Naive thymus-derived CD4-positive, alpha-beta T cell (primary cell): ENCODE data around the gene ACP1. TPM values are rescaled to one million over a fixed set of nuclear protein-coding genes. Genes with fewer than 3 reads are reported as not detected.
A peak's percentile ranks its signal among the peaks of the same experiment; 100 is the strongest.

Source experiments
- ATAC-seq: fragments of 150-1000 bp; cut with Tn5 transposase; 2 replicates; pipeline ENCODE4 v1.10.0; 2021; ENCODE audit warnings: mild to moderate bottlenecking, moderate library complexity
- CTCF ChIA-PET: fragments of 350-600 bp; sonication (Branson Sonifier 250); formaldehyde crosslinking; loops from one replicate; lab custom pipeline; 2021; ENCODE audit warnings: antibody characterized with exemption; lab: Charles Lee
- POLR2A ChIA-PET: fragments of 350-600 bp; sonication (Branson Sonifier 250); formaldehyde crosslinking; loops from one replicate; lab custom pipeline; 2021; ENCODE audit warnings: antibody characterized with exemption, inconsistent platforms; lab: Charles Lee
- DNase-seq, 9 donors: peaks; one replicate each; pipeline versions ENCODE4 v3.0.0 to v3.0.0-alpha.2; 2020 to 2022; ENCODE audit warnings: mixed read lengths in 1 of 9
- H3K27ac ChIP-seq: one replicate; pipeline ENCODE4 v1.7.0; 2013; ENCODE audit warnings: mild to moderate bottlenecking, low read depth, low read length, moderate library complexity
- H3K27me3 ChIP-seq, 2 donors: one replicate each; pipeline ENCODE4 v1.7.0; 2013; ENCODE audit warnings: low read length in 2 of 2, mild to moderate bottlenecking in 2 of 2, moderate library complexity in 2 of 2; ENCODE audit not compliant: control insufficient read depth in 2 of 2, insufficient read depth in 2 of 2
- H3K36me3 ChIP-seq, 3 experiments: 1 replicate in 2 of 3; 2 replicates in 1 of 3; pipeline ENCODE4 v1.7.0; 2013; ENCODE audit warnings: low read length in 3 of 3, mild to moderate bottlenecking in 3 of 3, moderate library complexity in 1 of 3; ENCODE audit not compliant: insufficient read depth in 3 of 3, control insufficient read depth in 2 of 3
- H3K4me1 ChIP-seq, 2 donors: one replicate each; pipeline ENCODE4 v1.7.0; 2013; ENCODE audit warnings: low read length in 2 of 2, mild to moderate bottlenecking in 2 of 2, moderate library complexity in 1 of 2; ENCODE audit not compliant: control insufficient read depth in 2 of 2, insufficient read depth in 2 of 2
- H3K4me3 ChIP-seq: 2 replicates; pipeline ENCODE4 v1.7.0; 2013; ENCODE audit warnings: mild to moderate bottlenecking, low read length
- H3K9me3 ChIP-seq, 3 experiments: 1 replicate in 2 of 3; 2 replicates in 1 of 3; pipeline ENCODE4 v1.7.0; 2013; ENCODE audit warnings: low read length in 3 of 3; ENCODE audit not compliant: control insufficient read depth in 2 of 3
- H3K27ac Mint-ChIP-seq, 9 donors: one replicate each; pipeline ENCODE4 v1.8.0; 2020 to 2022; ENCODE audit warnings: mixed read lengths in 9 of 9, mild to moderate bottlenecking in 8 of 9, moderate library complexity in 5 of 9, inconsistent platforms in 2 of 9
- H3K27me3 Mint-ChIP-seq, 5 donors: one replicate each; pipeline ENCODE4 v1.8.0; 2021 to 2022; ENCODE audit warnings: mixed read lengths in 5 of 5, mild to moderate bottlenecking in 1 of 5
- H3K36me3 Mint-ChIP-seq, 5 donors: one replicate each; pipeline ENCODE4 v1.8.0; 2020 to 2022; ENCODE audit warnings: mixed read lengths in 5 of 5, mild to moderate bottlenecking in 3 of 5, inconsistent platforms in 1 of 5
- H3K4me1 Mint-ChIP-seq, 7 donors: one replicate each; pipeline ENCODE4 v1.8.0; 2020 to 2022; ENCODE audit warnings: mixed read lengths in 7 of 7, mild to moderate bottlenecking in 3 of 7, inconsistent platforms in 1 of 7
- H3K4me3 Mint-ChIP-seq, 10 donors: one replicate each; pipeline ENCODE4 v1.8.0; 2020 to 2022; ENCODE audit warnings: mild to moderate bottlenecking in 10 of 10, mixed read lengths in 10 of 10, moderate library complexity in 6 of 10, inconsistent platforms in 2 of 10
- H3K9me3 Mint-ChIP-seq, 11 donors: one replicate each; pipeline ENCODE4 v1.8.0; 2020 to 2022; ENCODE audit warnings: mixed read lengths in 11 of 11, mild to moderate bottlenecking in 4 of 11, inconsistent platforms in 1 of 11, moderate library complexity in 1 of 11
- intact Hi-C, 2 donors: fragments of 100-400 bp; cut with micrococcal nuclease; formaldehyde crosslinking; loops; one replicate each; pipeline ENCODE4 v1.15.1; 2023
- polyA plus RNA-seq, 2 donors: library from polyadenylated mRNA; unstranded; fragments of 300-500 nt; fragmentation: Illumina TruSeq; gene quantifications; one replicate each; pipeline ENCODE4 v1.2.3, GENCODE V29; 2021
- total RNA-seq, 6 experiments: library from RNA in 5 of 6; stranded (reverse) in 5 of 6; gene quantifications; 1 replicate in 5 of 6; 2 replicates in 1 of 6; pipeline ENCODE4 v1.2.3 and lab custom pipeline; 2021 to 2026

The ACP1 gene
- total and polyA plus RNA-seq, 7 experiments from 2014 or later = 61.1 to 199 (median 91.3) TPM

GRCh38 chr2:285531-285930 lies 20.8 kb downstream of the ACP1 start:
- Histone ChIP-seq H3K27ac (no peak overlapping the region), H3K27me3 (peaks cover 2 to 8% of the 10 kb centered on the region in 2 donors), H3K36me3 (peaks cover 0 to 17% (median 2%) of the 10 kb centered on the region in 3 experiments), H3K4me3 (no peak overlapping the region), H3K4me1 (peaks cover 10 to 12% of the 10 kb centered on the region in 2 donors), H3K9me3 (no peaks in the 10 kb centered on the region)
- DNase-seq = no peak
- intact Hi-C loops = no loop called here
- peaks cover 0 to 16% (median 8%) of the 10 kb centered on the region in 7 donors for H3K4me1 Mint-ChIP-seq
- peak overlapping the region in 3 of 10 donors; percentile 19 to 58 (median 48) for H3K4me3 Mint-ChIP-seq
- no peaks in the 10 kb centered on the region for H3K9me3 Mint-ChIP-seq
- peaks cover 16 to 33% (median 28%) of the 10 kb centered on the region in 5 donors for H3K27me3 Mint-ChIP-seq
- no peak overlapping the region for H3K27ac Mint-ChIP-seq
- POLR2A ChIA-PET = interaction anchor here (1.0 kb wide), 1 partner anchor 108 kb away, joined by 3 read pairs; no protein-coding TSS in a partner anchor
- CTCF ChIA-PET = interaction anchor here (1.6 kb wide), 1 partner anchor 11 kb away, joined by 3 read pairs; no protein-coding TSS in a partner anchor
- peaks cover 0 to 16% (median 0%) of the 10 kb centered on the region in 5 donors for H3K36me3 Mint-ChIP-seq
- no peak for ATAC-seq

GRCh38 chr2:286035-286434 lies 21.3 kb downstream of the ACP1 start:
- CTCF ChIA-PET = no interaction called here
- Mint-ChIP-seq H3K4me3 (peak overlapping the region in 6 of 10 donors; percentile 3 to 58 (median 16)), H3K27ac (no peak overlapping the region)

GRCh38 chr2:286774-287392 lies 22.1 kb downstream of the ACP1 start:
- intact Hi-C loops = no loop called here
- ATAC-seq (no peak), DNase-seq (no peak)
- Mint-ChIP-seq H3K9me3 (no peaks in the 10 kb centered on the region), H3K27ac (no peak overlapping the region), H3K36me3 (peaks cover 0 to 7% (median 0%) of the 10 kb centered on the region in 5 donors), H3K4me1 (peaks cover 0 to 16% (median 8%) of the 10 kb centered on the region in 7 donors), H3K27me3 (peaks cover 23 to 42% (median 34%) of the 10 kb centered on the region in 5 donors), H3K4me3 (peak overlapping the region in 6 of 10 donors; percentile 17 to 59 (median 40))
- Histone ChIP-seq H3K4me3 (no peak overlapping the region), H3K27me3 (peaks cover 2 to 8% of the 10 kb centered on the region in 2 donors), H3K4me1 (peaks cover 10 to 12% of the 10 kb centered on the region in 2 donors), H3K36me3 (peaks cover 0 to 6% (median 0%) of the 10 kb centered on the region in 3 experiments), H3K27ac (no peak overlapping the region), H3K9me3 (no peaks in the 10 kb centered on the region)
- CTCF ChIA-PET = no interaction called here
- POLR2A ChIA-PET = no interaction called here

More at GRCh38 chr2:286035-286434, 21.3 kb downstream of the ACP1 start:
- H3K4me1 Mint-ChIP-seq = peaks cover 0 to 16% (median 8%) of the 10 kb centered on the region in 7 donors
- no peak for DNase-seq
- POLR2A ChIA-PET = interaction anchor here (1.0 kb wide), 1 partner anchor 108 kb away, joined by 3 read pairs; no protein-coding TSS in a partner anchor
- H3K36me3 Mint-ChIP-seq = peaks cover 0 to 12% (median 0%) of the 10 kb centered on the region in 5 donors
- intact Hi-C loops = no loop called here
- H3K27me3 Mint-ChIP-seq = peaks cover 21 to 38% (median 33%) of the 10 kb centered on the region in 5 donors
- Histone ChIP-seq H3K36me3 (peaks cover 0 to 13% (median 0%) of the 10 kb centered on the region in 3 experiments), H3K27ac (no peak overlapping the region), H3K9me3 (no peaks in the 10 kb centered on the region), H3K27me3 (peaks cover 2 to 8% of the 10 kb centered on the region in 2 donors), H3K4me3 (no peak overlapping the region), H3K4me1 (peaks cover 10 to 12% of the 10 kb centered on the region in 2 donors)
- no peaks in the 10 kb centered on the region for H3K9me3 Mint-ChIP-seq
- no peak for ATAC-seq

GRCh38 chr2:287471-287885 lies 22.7 kb downstream of the ACP1 start:
- POLR2A ChIA-PET = no interaction called here
- peaks cover 0 to under 1% (median 0%) of the 10 kb centered on the region in 3 experiments for H3K36me3 ChIP-seq
- Mint-ChIP-seq H3K36me3 (peaks cover 0 to 7% (median 0%) of the 10 kb centered on the region in 5 donors), H3K9me3 (no peaks in the 10 kb centered on the region), H3K4me3 (peak overlapping the region in 2 of 10 donors; percentile 54 to 59), H3K4me1 (peaks cover 0 to 16% (median 8%) of the 10 kb centered on the region in 7 donors), H3K27me3 (peaks cover 23 to 46% (median 34%) of the 10 kb centered on the region in 5 donors), H3K27ac (no peak overlapping the region)
- H3K4me3 ChIP-seq = no peak overlapping the region
- DNase-seq (peak in 1 of 9 donors; percentile 13), ATAC-seq (no peak)
- CTCF ChIA-PET = no interaction called here
- no peak overlapping the region for H3K27ac ChIP-seq
- no peaks in the 10 kb centered on the region for H3K9me3 ChIP-seq
- peaks cover 10 to 12% of the 10 kb centered on the region in 2 donors for H3K4me1 ChIP-seq
- intact Hi-C loops = no loop called here
- H3K27me3 ChIP-seq = peaks cover 2 to 8% of the 10 kb centered on the region in 2 donors

- Mint-ChIP-seq H3K9me3 (no peaks in the 10 kb centered on the region), H3K27ac (no peak within 1 kb of the TSS), H3K36me3 (peaks cover 0 to 5% (median 0%) of the 10 kb centered on the region in 5 donors), H3K4me3 (peak within 1 kb of the TSS in 8 of 10 donors; percentile 44 to 90 (median 62)), H3K4me1 (peaks cover 0 to 16% (median 8%) of the 10 kb centered on the region in 7 donors), H3K27me3 (peaks cover 23 to 51% (median 34%) of the 10 kb centered on the region in 5 donors)
- peaks cover 10 to 12% of the 10 kb centered on the region in 2 donors for H3K4me1 ChIP-seq
- ChIA-PET CTCF (interaction anchor here (2.2 kb wide), 1 partner anchor 269 kb away, joined by 5 read pairs; no protein-coding TSS in a partner anchor), POLR2A (no interaction called here)
- H3K4me3 ChIP-seq = no peak within 1 kb of the TSS
- H3K27me3 ChIP-seq = peaks cover 2 to 8% of the 10 kb centered on the region in 2 donors
- no peaks in the 10 kb centered on the region for H3K9me3 ChIP-seq
- ATAC-seq (no peak), DNase-seq (peak in 1 of 9 donors; percentile 10)
- H3K27ac ChIP-seq = no peak within 1 kb of the TSS
- intact Hi-C loops = no loop called here
- no peaks in the 10 kb centered on the region for H3K36me3 ChIP-seq
Measured at GRCh38 chr2:287911-288757, 23.4 kb downstream of the ACP1 start, which contains the start of gene ALKAL2. Gene ALKAL2, minus strand, starts transcription at chr2:288091. Its CDS starts 256 bp downstream, at chr2:287835.
